ENCODE measurements around the gene C17orf107. TPM values are rescaled to one million over a fixed set of nuclear protein-coding genes. Genes with fewer than 3 reads are reported as not detected.

The C17orf107 gene
- total RNA-seq, 4 donors from 2014 or later: 1.8 to 3.2 (median 2.1) TPM; not detected in 1

GRCh38 chr17:4934173-4934979 lies 35.0 kb downstream of the C17orf107 start:
- DNase-seq: peak; percentile 65
- Histone ChIP-seq H3K27ac (peak overlapping the region in 1 of 4 donors; percentile 4), H3K4me3 (no peak overlapping the region), H3K9me3 (no peaks in the 10 kb centered on the region), H3K36me3 (peaks cover 0 to 9% (median 4%) of the 10 kb centered on the region in 4 donors), H3K4me1 (peaks cover 17 to 23% (median 19%) of the 10 kb centered on the region in 4 donors), H3K27me3 (no peaks in the 10 kb centered on the region)
- TF ChIP-seq CTCF (IDR thresholded peaks at IDR 0.05): no peak
- in situ Hi-C loops (cut with MboI; ENCODE audit: low pct_ligation_motif_present in 1 of 4, low pct_unique_long_range_greater_than_20kb in 1 of 4, low sequenced_read_pairs in 3 of 4): no loop called here
- 31 to 58% methylated on average over 4 to 14 of the region's 14 CpGs for WGBS, 2 donors (ENCODE audit: low coverage in 1 of 2)
- intact Hi-C loops (cut with DNase I; ENCODE audit: low total_unique reads): loop anchor here (10.0 kb wide), 1 partner anchor 50 kb away; the partner anchor contains the start of gene CAMTA2

DNA sequence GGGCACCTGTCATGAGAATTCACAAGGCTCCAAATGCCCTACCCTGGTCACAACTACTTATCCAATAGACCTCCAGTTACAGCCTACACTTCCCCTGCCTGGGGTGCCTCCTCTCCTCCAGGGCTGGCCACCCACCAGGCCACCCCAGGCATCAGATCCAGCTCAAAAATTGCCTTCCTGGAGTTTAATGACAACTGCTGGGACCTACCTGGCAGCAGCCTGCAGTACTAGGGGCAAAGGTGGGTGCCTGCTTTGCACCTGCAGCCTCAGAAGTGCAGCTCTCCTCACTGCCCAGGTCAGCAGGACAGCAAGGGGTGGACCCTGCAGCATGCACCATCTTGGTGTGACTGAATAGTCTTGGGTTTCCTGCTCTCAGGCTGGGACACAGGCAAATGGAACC lies 36.3 kb downstream of the C17orf107 start:
- Histone ChIP-seq H3K4me3 (no peak overlapping the region), H3K27me3 (no peaks in the 10 kb centered on the region), H3K27ac (no peak overlapping the region), H3K4me1 (peaks cover 17 to 23% (median 20%) of the 10 kb centered on the region in 4 donors), H3K36me3 (peaks cover 0 to 9% (median 4%) of the 10 kb centered on the region in 4 donors), H3K9me3 (no peaks in the 10 kb centered on the region)
- in situ Hi-C loops (cut with MboI; ENCODE audit: low pct_ligation_motif_present in 1 of 4, low pct_unique_long_range_greater_than_20kb in 1 of 4, low sequenced_read_pairs in 3 of 4): no loop called here
- DNase-seq: no peak
- no peak for TF ChIP-seq POLR2A (IDR thresholded peaks at IDR 0.05)
- TF ChIP-seq EP300 (IDR thresholded peaks at IDR 0.05; ENCODE audit: low read depth): no peak
- no peak for TF ChIP-seq CTCF (IDR thresholded peaks at IDR 0.05)
- no peak for TF ChIP-seq POLR2AphosphoS5 (IDR thresholded peaks at IDR 0.05)
- intact Hi-C loops (cut with DNase I; ENCODE audit: low total_unique reads): loop anchor here (10.0 kb wide), 1 partner anchor 49 kb away; the partner anchor contains the start of gene CAMTA2

- no peak overlapping the region for H3K27ac ChIP-seq
- no peak overlapping the region for H3K4me3 ChIP-seq
- H3K4me1 ChIP-seq: peaks cover 23 to 30% (median 27%) of the 10 kb centered on the region in 4 donors
- H3K27me3 ChIP-seq: no peaks in the 10 kb centered on the region
- in situ Hi-C loops (cut with MboI; ENCODE audit: low pct_ligation_motif_present in 1 of 4, low pct_unique_long_range_greater_than_20kb in 1 of 4, low sequenced_read_pairs in 3 of 4) (no loop called here), intact Hi-C loops (cut with DNase I; ENCODE audit: low total_unique reads) (loop anchor here (10.0 kb wide), 1 partner anchor 48 kb away; the partner anchor contains the start of gene CAMTA2)
- WGBS, 2 donors (ENCODE audit: low coverage in 1 of 2): 90% methylated on average over 3 of the region's 3 CpGs; no CpG with 5 or more reads in 1 of the 2 donors
- DNase-seq: no peak
- H3K9me3 ChIP-seq: no peaks in the 10 kb centered on the region
- TF ChIP-seq POLR2AphosphoS5 (IDR thresholded peaks at IDR 0.05): no peak
- no peak for TF ChIP-seq CTCF (IDR thresholded peaks at IDR 0.05)
- no peak for TF ChIP-seq POLR2A (IDR thresholded peaks at IDR 0.05)
- no peak for TF ChIP-seq EP300 (IDR thresholded peaks at IDR 0.05; ENCODE audit: low read depth)
- H3K36me3 ChIP-seq: peaks cover 0 to 9% (median 4%) of the 10 kb centered on the region in 4 donors
Observed at GRCh38 chr17:4936436-4936835, 37.1 kb downstream of the C17orf107 start.

DNA sequence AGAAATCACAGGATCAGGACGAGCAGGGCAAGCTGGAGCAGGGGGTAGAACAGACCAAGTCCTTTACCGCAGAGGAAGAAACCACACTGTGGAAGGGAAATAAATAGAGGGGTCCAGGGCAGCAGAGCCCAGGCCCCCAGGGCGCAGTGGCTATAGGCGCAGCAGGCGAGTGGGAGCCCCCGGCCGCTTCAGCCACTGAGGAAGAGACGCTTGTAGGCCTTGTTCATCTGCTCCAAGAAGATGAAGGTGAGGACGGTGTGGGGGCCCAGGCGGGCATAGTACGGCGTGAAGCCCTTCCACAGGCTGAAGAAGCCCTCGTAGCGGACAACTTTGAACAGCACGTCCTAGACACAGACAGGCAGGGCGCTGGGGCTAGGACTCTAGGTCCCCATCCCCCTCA lies 38.2 kb downstream of the C17orf107 start:
- H3K27ac ChIP-seq: no peak overlapping the region
- in situ Hi-C loops (cut with MboI; ENCODE audit: low pct_ligation_motif_present in 1 of 4, low pct_unique_long_range_greater_than_20kb in 1 of 4, low sequenced_read_pairs in 3 of 4): no loop called here
- 94 to 100% methylated on average over 1 to 16 of the region's 16 CpGs for WGBS, 2 donors (ENCODE audit: low coverage in 1 of 2)
- DNase-seq: no peak
- no peaks in the 10 kb centered on the region for H3K27me3 ChIP-seq
- intact Hi-C loops (cut with DNase I; ENCODE audit: low total_unique reads): loop anchor here (10.0 kb wide), 1 partner anchor 47 kb away; the partner anchor contains the start of gene CAMTA2
- no peak overlapping the region for H3K4me3 ChIP-seq
- H3K4me1 ChIP-seq: peaks cover 30 to 42% (median 33%) of the 10 kb centered on the region in 4 donors
- TF ChIP-seq POLR2AphosphoS5 (IDR thresholded peaks at IDR 0.05) (no peak), POLR2A (IDR thresholded peaks at IDR 0.05) (no peak), EP300 (IDR thresholded peaks at IDR 0.05; ENCODE audit: low read depth) (no peak), CTCF (IDR thresholded peaks at IDR 0.05) (no peak)
- no peaks in the 10 kb centered on the region for H3K9me3 ChIP-seq
- peaks cover 0 to 9% (median 4%) of the 10 kb centered on the region in 4 donors for H3K36me3 ChIP-seq
